H1 (cell line): ENCODE data around the gene PLPP4. TPM values are rescaled to one million over a fixed set of nuclear protein-coding genes. Genes with fewer than 3 reads are reported as not detected.

Experiments used
- CTCF ChIA-PET: fragments of 300-600 bp; sonication (Branson Sonifier 250); formaldehyde crosslinking; loops from one replicate; lab custom pipeline; 2021; ENCODE audit not compliant: partially characterized antibody; lab: Charles Lee
- POLR2A ChIA-PET: fragments of 300-600 bp; sonication (Branson Sonifier 250); formaldehyde crosslinking; loops from one replicate; lab custom pipeline; 2021; ENCODE audit warnings: inconsistent platforms; ENCODE audit not compliant: partially characterized antibody; lab: Charles Lee
- DNase-seq, 2 experiments: peaks; one replicate each; pipeline versions ENCODE4 v3.0.0 to v3.0.0-alpha.2; 2010 to 2022; ENCODE audit warnings: low spot score in 2 of 2, low read depth in 1 of 2, mixed read lengths in 1 of 2
- FAIRE-seq: peaks from 2 replicates; lab custom pipeline; 2011; peaks lifted over from hg19 to GRCh38; lab: Jason Lieb, UNC
- H2AFZ ChIP-seq: 2 replicates; pipeline ENCODE4 v1.8.1; 2012; ENCODE audit warnings: low read length, inconsistent platforms
- H2AK5ac ChIP-seq: 2 replicates; pipeline ENCODE4 v1.6.1; 2013; ENCODE audit warnings: low read depth, low read length
- H2BK120ac ChIP-seq: replicated peaks from 2 replicates; pipeline ENCODE3; 2013; ENCODE audit warnings: low read depth, low read length, inconsistent platforms
- H2BK12ac ChIP-seq: 2 replicates; pipeline ENCODE4 v1.6.1; 2013; ENCODE audit warnings: low read depth, low read length
- H2BK15ac ChIP-seq: 2 replicates; pipeline ENCODE4 v1.6.1; 2013; ENCODE audit warnings: low read length
- H2BK20ac ChIP-seq: 2 replicates; pipeline ENCODE4 v1.6.1; 2013; ENCODE audit warnings: low read length
- H2BK5ac ChIP-seq: 2 replicates; pipeline ENCODE4 v1.6.1; 2013; ENCODE audit warnings: low read depth, low read length
- H3K14ac ChIP-seq: 2 replicates; pipeline ENCODE4 v1.6.1; 2013; ENCODE audit warnings: inconsistent platforms; ENCODE audit not compliant: insufficient read length
- H3K18ac ChIP-seq: 2 replicates; pipeline ENCODE4 v1.6.1; 2013; ENCODE audit warnings: low read length; ENCODE audit errors: extremely low read depth
- H3K23ac ChIP-seq: 2 replicates; pipeline ENCODE4 v1.6.1; 2013; ENCODE audit warnings: inconsistent platforms; ENCODE audit not compliant: insufficient read length
- H3K23me2 ChIP-seq: 2 replicates; pipeline ENCODE4 v1.6.1; 2013; ENCODE audit warnings: low read depth, low read length
- H3K27ac ChIP-seq: 2 replicates; pipeline ENCODE4 v1.6.1; 2011; ENCODE audit warnings: low read depth, low read length, inconsistent platforms
- H3K27me3 ChIP-seq, 4 experiments: replicated peaks in 1 of 4; 1 replicate in 1 of 4; 2 replicates in 3 of 4; pipeline versions ENCODE4 v1.6.1 to v1.8.1; 2011 to 2013; ENCODE audit warnings: low read length in 3 of 4, mild to moderate bottlenecking in 3 of 4, inconsistent platforms in 2 of 4, mixed read lengths in 2 of 4, moderate library complexity in 1 of 4; ENCODE audit not compliant: control insufficient read depth in 3 of 4, insufficient read depth in 3 of 4; ENCODE audit errors: extremely low read depth in 1 of 4
- H3K36me3 ChIP-seq, 4 experiments: 2 replicates each; pipeline versions ENCODE4 v1.6.1 to v1.8.1; 2011 to 2013; ENCODE audit warnings: mild to moderate bottlenecking in 4 of 4, low read length in 3 of 4, moderate library complexity in 2 of 4, control low read depth in 1 of 4, inconsistent platforms in 1 of 4; ENCODE audit not compliant: insufficient read depth in 4 of 4, control insufficient read depth in 2 of 4
- H3K4ac ChIP-seq: replicated peaks from 2 replicates; pipeline ENCODE3; 2013; ENCODE audit warnings: low read length, low read depth, mixed read lengths, inconsistent platforms; ENCODE audit not compliant: insufficient read length
- H3K4me1 ChIP-seq, 4 experiments: replicated peaks in 1 of 4; 1 replicate in 1 of 4; 2 replicates in 3 of 4; pipeline versions ENCODE4 v1.6.1 to v1.8.1; 2011 to 2013; ENCODE audit warnings: low read length in 3 of 4, inconsistent platforms in 2 of 4, mixed read lengths in 1 of 4; ENCODE audit not compliant: insufficient read depth in 4 of 4, control insufficient read depth in 3 of 4
- H3K4me2 ChIP-seq, 2 experiments: 2 replicates each; pipeline versions ENCODE4 v1.6.1 to v1.8.1; 2011 to 2013; ENCODE audit warnings: low read depth in 2 of 2, low read length in 2 of 2, control low read depth in 1 of 2, inconsistent platforms in 1 of 2, mild to moderate bottlenecking in 1 of 2; ENCODE audit not compliant: insufficient read depth in 1 of 2
- H3K4me3 ChIP-seq, 4 experiments: fragments of 200-600, 300-600 bp in 1 of 4; sonication (generic), shearing (Covaris generic), sonication (Bioruptor Twin) in 1 of 4; 2 replicates each; pipeline versions ENCODE4 v1.5.1 to v1.8.1; 2011 to 2016; ENCODE audit warnings: low read length in 4 of 4, low read depth in 3 of 4, control low read depth in 2 of 4, inconsistent platforms in 2 of 4, mild to moderate bottlenecking in 2 of 4, mixed read lengths in 1 of 4, moderate library complexity in 1 of 4; ENCODE audit not compliant: insufficient read depth in 2 of 4; ENCODE audit errors: extremely low read depth in 1 of 4
- H3K56ac ChIP-seq: replicated peaks from 2 replicates; pipeline ENCODE3; 2013; ENCODE audit warnings: low read depth, mild to moderate bottlenecking, mixed read lengths, low read length, inconsistent platforms; ENCODE audit not compliant: insufficient read length
- H3K79me1 ChIP-seq: 2 replicates; pipeline ENCODE4 v1.6.1; 2013; ENCODE audit warnings: low read depth, low read length, control low read depth
- H3K79me2 ChIP-seq, 2 experiments: 2 replicates each; pipeline versions ENCODE4 v1.6.1 to v1.8.1; 2012 to 2013; ENCODE audit warnings: low read length in 2 of 2, mild to moderate bottlenecking in 2 of 2, inconsistent platforms in 1 of 2; ENCODE audit not compliant: insufficient read depth in 2 of 2, control insufficient read depth in 1 of 2
- H3K9ac ChIP-seq, 4 experiments: replicated peaks in 1 of 4; 1 replicate in 1 of 4; 2 replicates in 3 of 4; pipeline versions ENCODE4 v1.6.1 to v1.8.1; 2011 to 2013; ENCODE audit warnings: low read depth in 3 of 4, low read length in 3 of 4, control low read depth in 2 of 4, mild to moderate bottlenecking in 2 of 4, moderate library complexity in 2 of 4, inconsistent platforms in 1 of 4; ENCODE audit errors: extremely low read depth in 1 of 4
- H3K9me3 ChIP-seq, 2 experiments: 2 replicates each; pipeline versions ENCODE4 v1.6.1 to v1.8.1; 2012 to 2013; ENCODE audit warnings: mild to moderate bottlenecking in 2 of 2, moderate library complexity in 2 of 2, control low read depth in 1 of 2, inconsistent platforms in 1 of 2, low read depth in 1 of 2, low read length in 1 of 2, mixed read lengths in 1 of 2; ENCODE audit not compliant: insufficient read depth in 2 of 2
- H4K20me1 ChIP-seq, 2 experiments: replicated peaks in 1 of 2; 2 replicates each; pipeline versions ENCODE3 to v1.8.1; 2011 to 2013; ENCODE audit warnings: inconsistent platforms in 2 of 2, low read length in 2 of 2, mild to moderate bottlenecking in 1 of 2; ENCODE audit not compliant: insufficient read depth in 2 of 2, control insufficient read depth in 1 of 2
- H4K5ac ChIP-seq: 2 replicates; pipeline ENCODE4 v1.6.1; 2013; ENCODE audit warnings: low read length, low read depth, mixed read lengths, inconsistent platforms; ENCODE audit not compliant: insufficient read length
- H4K8ac ChIP-seq: 2 replicates; pipeline ENCODE4 v1.8.0; 2013; ENCODE audit warnings: mild to moderate bottlenecking, moderate library complexity, low read length, inconsistent platforms; ENCODE audit not compliant: insufficient read depth; ENCODE audit errors: extremely low read depth
- H4K91ac ChIP-seq: replicated peaks from 2 replicates; pipeline ENCODE3; 2013; ENCODE audit warnings: low read length, mixed read lengths, inconsistent platforms; ENCODE audit not compliant: insufficient read length
- ASH2L ChIP-seq: fragments of 200-600, 300-600 bp; sonication (generic); IDR thresholded peaks from one replicate; pipeline ENCODE4 v1.7.1; 2017; ENCODE audit warnings: low read length
- NANOG ChIP-seq: IDR thresholded peaks from 2 replicates; pipeline ENCODE4 v1.6.1; 2011; ENCODE audit warnings: low read length, low read depth, mild to moderate bottlenecking, inconsistent platforms; ENCODE audit not compliant: insufficient read depth, poor library complexity, severe bottlenecking
- WGBS, 2 experiments: shearing (Covaris generic) in 1 of 2; methylation state at CpG; one replicate each; pipeline versions ENCODE4 v1.1.6 to v1.1.7; 2013 to 2015; ENCODE audit warnings: low lambda C conversion rate in 2 of 2, mixed read lengths in 2 of 2, inconsistent platforms in 1 of 2, low coverage in 1 of 2, missing lambda C conversion rate in 1 of 2; ENCODE audit not compliant: insufficient replicate concordance in 2 of 2, insufficient coverage in 1 of 2, insufficient read length in 1 of 2; ENCODE audit errors: extremely low coverage in 1 of 2, missing lambda C conversion rate in 1 of 2; 5-methylcytosine and 5-hydroxymethylcytosine counted together
- polyA plus RNA-seq, 7 experiments: library from polyadenylated mRNA; depleted of rRNA in 3 of 7; stranded (reverse) in 5 of 7; unstranded in 2 of 7; fragments of >200 nt in 5 of 7; fragments of 200-250 nt in 2 of 7; gene quantifications; 1 replicate in 5 of 7; 2 replicates in 1 of 7; 4 replicates in 1 of 7; pipeline versions ENCODE4 v1.2.1 to v1.2.3, GENCODE V29; 2011 to 2013; ENCODE audit warnings: missing spikeins in 2 of 7, mixed read lengths in 2 of 7
- total RNA-seq: library from RNA; stranded (reverse); fragmentation: NEBNext Ultra II Directional; extraction: Animal tissue kit (Norgen Biotek cat#: 25700); gene quantifications from 2 replicates; pipeline ENCODE4 v1.2.1, GENCODE V29; 2021

PLPP4 gene
- total and polyA plus RNA-seq, 2 of the 8 experiments (the other 6 are each of a cell fraction or from before 2014, with no cell fraction given): 0.30 TPM; not detected in 1

GRCh38 chr10:120485946-120486345 lies 28.9 kb downstream of the PLPP4 start:
- Histone ChIP-seq H4K20me1 (no peaks in the 10 kb centered on the region), H3K56ac (no peak overlapping the region), H2BK15ac (no peak overlapping the region), H4K5ac (no peak overlapping the region), H3K14ac (no peak overlapping the region), H2BK12ac (no peak overlapping the region), H2BK20ac (no peak overlapping the region), H3K18ac (no peak overlapping the region), H2AFZ (no peak overlapping the region), H3K9me3 (peaks cover 0 to 8% of the 10 kb centered on the region in 2 experiments; a peak in 2 of 4 replicates), H3K4ac (no peak overlapping the region), H3K23me2 (no peaks in the 10 kb centered on the region), H3K4me2 (no peak overlapping the region), H3K79me1 (no peaks in the 10 kb centered on the region), H3K27ac (no peak overlapping the region), H3K9ac (no peak overlapping the region), H4K91ac (no peak overlapping the region), H2BK5ac (no peak overlapping the region), H3K23ac (no peak overlapping the region), H3K27me3 (no peaks in the 10 kb centered on the region), H3K79me2 (no peaks in the 10 kb centered on the region), H4K8ac (no peak overlapping the region), H2BK120ac (no peak overlapping the region), H3K36me3 (no peaks in the 10 kb centered on the region), H2AK5ac (no peak overlapping the region), H3K4me3 (no peak overlapping the region), H3K4me1 (peaks cover 0 to 3% (median 0%) of the 10 kb centered on the region in 4 experiments; a peak in 1 of 7 replicates)
- DNase-seq: no peak
- ChIA-PET CTCF (interaction anchor here (0.6 kb wide), 1 partner anchor 347 kb away, joined by 5 read pairs; no protein-coding TSS in a partner anchor), POLR2A (no interaction called here)
- TF ChIP-seq ASH2L (no peak), NANOG (no peak)
- 91% methylated on average over 8 of the region's 8 CpGs; no CpG with 5 or more reads in 1 of the 2 experiments for WGBS, 2 experiments
- FAIRE-seq: no peak
